GM18868 (cell line): ENCODE data around the gene CGNL1.

ENCODE experiments used
- ATAC-seq: cut with Tn5 transposase; IDR thresholded peaks from one replicate; pipeline ENCODE4 v1.9.1; 2021; ENCODE audit warnings: mild to moderate bottlenecking, moderate library complexity; ENCODE audit not compliant: unreplicated experiment

Gene CGNL1

GRCh38 chr15:57541805-57542504 lies 165.7 kb downstream of the CGNL1 start:
- no peak for ATAC-seq

- no peak for ATAC-seq
Observed at GRCh38 chr15:57542505-57542817, 166.2 kb downstream of the CGNL1 start.

- no peak for ATAC-seq
Observed at GRCh38 chr15:57544848-57545480, 168.7 kb downstream of the CGNL1 start.

GRCh38 chr15:57545995-57546394 lies 169.7 kb downstream of the CGNL1 start:
- no peak for ATAC-seq

- ATAC-seq, result no peak
Observed at GRCh38 chr15:57547243-57547755, 171.0 kb downstream of the CGNL1 start.

- ATAC-seq, result no peak
Observed at GRCh38 chr15:57548351-57548750, 172.0 kb downstream of the CGNL1 start.

- no peak for ATAC-seq
Observed at GRCh38 chr15:57548835-57549234, 172.5 kb downstream of the CGNL1 start.

- no peak for ATAC-seq
Observed at GRCh38 chr15:57549935-57550334, 173.6 kb downstream of the CGNL1 start.

- no peak for ATAC-seq
Observed at GRCh38 chr15:57550640-57551039, 174.3 kb downstream of the CGNL1 start.

- no peak for ATAC-seq
Observed at GRCh38 chr15:57551715-57552677, 175.7 kb downstream of the CGNL1 start.

GRCh38 chr15:57552678-57553334 lies 176.5 kb downstream of the CGNL1 start:
- no peak for ATAC-seq

GRCh38 chr15:57553526-57553925 lies 177.2 kb downstream of the CGNL1 start:
- no peak for ATAC-seq

GRCh38 chr15:57554063-57554811 lies 177.9 kb downstream of the CGNL1 start:
- no peak for ATAC-seq

- ATAC-seq, result no peak
Observed at GRCh38 chr15:57554812-57555179, 178.5 kb downstream of the CGNL1 start.

- ATAC-seq, result no peak
Observed at GRCh38 chr15:57555270-57555669, 179.0 kb downstream of the CGNL1 start.

- no peak for ATAC-seq
Observed at GRCh38 chr15:57556040-57556439, 179.7 kb downstream of the CGNL1 start.

- ATAC-seq, result no peak
Observed at GRCh38 chr15:57557267-57557666, 181.0 kb downstream of the CGNL1 start.

- no peak for ATAC-seq
Observed at GRCh38 chr15:57557810-57558209, 181.5 kb downstream of the CGNL1 start.

GRCh38 chr15:57559875-57560274 lies 183.6 kb downstream of the CGNL1 start:
- ATAC-seq, result no peak

- peak; percentile 86 for ATAC-seq
Observed at GRCh38 chr15:57561041-57561711, 184.9 kb downstream of the CGNL1 start.
